ENCODE measurements around the gene FBXO31. TPM values are rescaled to one million over a fixed set of nuclear protein-coding genes. Genes with fewer than 3 reads are reported as not detected.

FBXO31 gene
- total and polyA plus RNA-seq, 2 of the 13 experiments (the other 11 are each of a cell fraction or from before 2014, with no cell fraction given): 92.4 to 101 TPM

GRCh38 chr16:87379312-87379752, 4.2 kb downstream of the FBXO31 start (continued):
- TF ChIP-seq KLF16 (CRISPR knock-in tag; IDR thresholded peaks at IDR 0.05) (0 out of 4 replicates have a peak, but pooled peaks of 1 of the 2 experiments have one; percentile 18), KAT8 (CRISPR knock-in tag; IDR thresholded peaks at IDR 0.05) (peak; percentile 46; the same call in 1 of the 2 replicates), ELF3 (CRISPR knock-in tag; IDR thresholded peaks at IDR 0.05) (peak; percentile 81), ZSCAN25 (CRISPR knock-in tag; IDR thresholded peaks at IDR 0.05) (peak; percentile 23; the same call in 1 of the 2 replicates), MIXL1 (CRISPR knock-in tag; IDR thresholded peaks at IDR 0.05) (peak; percentile 87), NR2F1 (CRISPR knock-in tag; IDR thresholded peaks at IDR 0.05) (peak; percentile 73 to 86; a peak in 3 of 4 replicates), ZNF629 (CRISPR knock-in tag; conservative IDR thresholded peaks at IDR 0.05) (0 out of 2 replicates have a peak, but pooled peaks have one; percentile 8), STAG1 (CRISPR knock-in tag; IDR thresholded peaks at IDR 0.05) (peak; percentile 12; the same call in 1 of the 2 replicates), THAP11 (CRISPR knock-in tag; IDR thresholded peaks at IDR 0.05) (peak; percentile 58; the same call in 1 of the 2 replicates), SAP130 (CRISPR knock-in tag; IDR thresholded peaks at IDR 0.05; ENCODE audit: low read depth) (peak; percentile 91), ZNF746 (CRISPR knock-in tag; IDR thresholded peaks at IDR 0.05) (0 out of 2 replicates have a peak, but pooled peaks have one; percentile 27), HDAC2 (CRISPR knock-in tag; IDR thresholded peaks at IDR 0.05) (peak; percentile 90), ZNF614 (CRISPR knock-in tag; IDR thresholded peaks at IDR 0.05; ENCODE audit: borderline replicate concordance) (peak; percentile 53; the same call in 1 of the 2 replicates), SOX5 (CRISPR knock-in tag; IDR thresholded peaks at IDR 0.05; ENCODE audit: borderline replicate concordance) (peak; percentile 95), HOXA5 (CRISPR knock-in tag; IDR thresholded peaks at IDR 0.05) (peak; percentile 78; the same call in 1 of the 2 replicates), TGIF2 (CRISPR knock-in tag; IDR thresholded peaks at IDR 0.05) (peak; percentile 84; the same call in 1 of the 2 replicates), POLR2AphosphoS5 (IDR thresholded peaks at IDR 0.05; ENCODE audit: low read depth, low read length) (0 out of 2 replicates have a peak, but pooled peaks have one; percentile 18), SALL2 (CRISPR knock-in tag; IDR thresholded peaks at IDR 0.05) (0 out of 2 replicates have a peak, but pooled peaks have one; percentile 54), SIX1 (CRISPR knock-in tag; IDR thresholded peaks at IDR 0.05; ENCODE audit: borderline replicate concordance) (peak; percentile 44; the same call in 1 of the 2 replicates), CCDC6 (CRISPR knock-in tag; IDR thresholded peaks at IDR 0.05) (0 out of 2 replicates have a peak, but pooled peaks have one; percentile 24)
- TF ChIP-seq, protein P1, sequence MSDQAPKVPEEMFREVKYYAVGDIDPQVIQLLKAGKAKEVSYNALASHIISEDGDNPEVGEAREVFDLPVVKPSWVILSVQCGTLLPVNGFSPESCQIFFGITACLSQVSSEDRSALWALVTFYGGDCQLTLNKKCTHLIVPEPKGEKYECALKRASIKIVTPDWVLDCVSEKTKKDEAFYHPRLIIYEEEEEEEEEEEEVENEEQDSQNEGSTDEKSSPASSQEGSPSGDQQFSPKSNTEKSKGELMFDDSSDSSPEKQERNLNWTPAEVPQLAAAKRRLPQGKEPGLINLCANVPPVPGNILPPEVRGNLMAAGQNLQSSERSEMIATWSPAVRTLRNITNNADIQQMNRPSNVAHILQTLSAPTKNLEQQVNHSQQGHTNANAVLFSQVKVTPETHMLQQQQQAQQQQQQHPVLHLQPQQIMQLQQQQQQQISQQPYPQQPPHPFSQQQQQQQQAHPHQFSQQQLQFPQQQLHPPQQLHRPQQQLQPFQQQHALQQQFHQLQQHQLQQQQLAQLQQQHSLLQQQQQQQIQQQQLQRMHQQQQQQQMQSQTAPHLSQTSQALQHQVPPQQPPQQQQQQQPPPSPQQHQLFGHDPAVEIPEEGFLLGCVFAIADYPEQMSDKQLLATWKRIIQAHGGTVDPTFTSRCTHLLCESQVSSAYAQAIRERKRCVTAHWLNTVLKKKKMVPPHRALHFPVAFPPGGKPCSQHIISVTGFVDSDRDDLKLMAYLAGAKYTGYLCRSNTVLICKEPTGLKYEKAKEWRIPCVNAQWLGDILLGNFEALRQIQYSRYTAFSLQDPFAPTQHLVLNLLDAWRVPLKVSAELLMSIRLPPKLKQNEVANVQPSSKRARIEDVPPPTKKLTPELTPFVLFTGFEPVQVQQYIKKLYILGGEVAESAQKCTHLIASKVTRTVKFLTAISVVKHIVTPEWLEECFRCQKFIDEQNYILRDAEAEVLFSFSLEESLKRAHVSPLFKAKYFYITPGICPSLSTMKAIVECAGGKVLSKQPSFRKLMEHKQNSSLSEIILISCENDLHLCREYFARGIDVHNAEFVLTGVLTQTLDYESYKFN (CRISPR knock-in tag; conservative IDR thresholded peaks at IDR 0.05): peak; percentile 59
- TF ChIP-seq, protein P2, sequence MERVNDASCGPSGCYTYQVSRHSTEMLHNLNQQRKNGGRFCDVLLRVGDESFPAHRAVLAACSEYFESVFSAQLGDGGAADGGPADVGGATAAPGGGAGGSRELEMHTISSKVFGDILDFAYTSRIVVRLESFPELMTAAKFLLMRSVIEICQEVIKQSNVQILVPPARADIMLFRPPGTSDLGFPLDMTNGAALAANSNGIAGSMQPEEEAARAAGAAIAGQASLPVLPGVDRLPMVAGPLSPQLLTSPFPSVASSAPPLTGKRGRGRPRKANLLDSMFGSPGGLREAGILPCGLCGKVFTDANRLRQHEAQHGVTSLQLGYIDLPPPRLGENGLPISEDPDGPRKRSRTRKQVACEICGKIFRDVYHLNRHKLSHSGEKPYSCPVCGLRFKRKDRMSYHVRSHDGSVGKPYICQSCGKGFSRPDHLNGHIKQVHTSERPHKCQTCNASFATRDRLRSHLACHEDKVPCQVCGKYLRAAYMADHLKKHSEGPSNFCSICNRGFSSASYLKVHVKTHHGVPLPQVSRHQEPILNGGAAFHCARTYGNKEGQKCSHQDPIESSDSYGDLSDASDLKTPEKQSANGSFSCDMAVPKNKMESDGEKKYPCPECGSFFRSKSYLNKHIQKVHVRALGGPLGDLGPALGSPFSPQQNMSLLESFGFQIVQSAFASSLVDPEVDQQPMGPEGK (CRISPR knock-in tag; IDR thresholded peaks at IDR 0.05): peak; percentile 73
- TF ChIP-seq, protein P3, sequence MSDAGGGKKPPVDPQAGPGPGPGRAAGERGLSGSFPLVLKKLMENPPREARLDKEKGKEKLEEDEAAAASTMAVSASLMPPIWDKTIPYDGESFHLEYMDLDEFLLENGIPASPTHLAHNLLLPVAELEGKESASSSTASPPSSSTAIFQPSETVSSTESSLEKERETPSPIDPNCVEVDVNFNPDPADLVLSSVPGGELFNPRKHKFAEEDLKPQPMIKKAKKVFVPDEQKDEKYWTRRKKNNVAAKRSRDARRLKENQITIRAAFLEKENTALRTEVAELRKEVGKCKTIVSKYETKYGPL (CRISPR knock-in tag; IDR thresholded peaks at IDR 0.05): 0 out of 2 replicates have a peak, but pooled peaks have one; percentile 43
- TF ChIP-seq, protein P4, sequence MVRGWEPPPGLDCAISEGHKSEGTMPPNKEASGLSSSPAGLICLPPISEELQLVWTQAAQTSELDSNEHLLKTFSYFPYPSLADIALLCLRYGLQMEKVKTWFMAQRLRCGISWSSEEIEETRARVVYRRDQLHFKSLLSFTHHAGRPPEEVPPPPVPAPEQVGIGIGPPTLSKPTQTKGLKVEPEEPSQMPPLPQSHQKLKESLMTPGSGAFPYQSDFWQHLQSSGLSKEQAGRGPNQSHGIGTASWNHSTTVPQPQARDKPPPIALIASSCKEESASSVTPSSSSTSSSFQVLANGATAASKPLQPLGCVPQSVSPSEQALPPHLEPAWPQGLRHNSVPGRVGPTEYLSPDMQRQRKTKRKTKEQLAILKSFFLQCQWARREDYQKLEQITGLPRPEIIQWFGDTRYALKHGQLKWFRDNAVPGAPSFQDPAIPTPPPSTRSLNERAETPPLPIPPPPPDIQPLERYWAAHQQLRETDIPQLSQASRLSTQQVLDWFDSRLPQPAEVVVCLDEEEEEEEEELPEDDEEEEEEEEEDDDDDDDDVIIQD (CRISPR knock-in tag; IDR thresholded peaks at IDR 0.05; ENCODE audit: low read depth): peak; percentile 17; the same call in 1 of the 2 replicates

Data from HepG2 (cell line).